K562 (cell line): ENCODE results near the gene NDST3.

Source experiments
- CTCF ChIP-seq, 3 experiments: IDR thresholded peaks in 2 of 3; conservative IDR thresholded peaks in 1 of 3; 2 replicates each; pipeline ENCODE4 v1.5.1; 2011 to 2012; ENCODE audit warnings: low read length in 3 of 3, mild to moderate bottlenecking in 3 of 3, control low read depth in 2 of 3, improper control_type of control experiment in 1 of 3, inconsistent platforms in 1 of 3, low read depth in 1 of 3, mixed read lengths in 1 of 3, moderate library complexity in 1 of 3; ENCODE audit not compliant: insufficient read depth in 2 of 3
- E2F3 ChIP-seq: fragments of 250-450 bp; sonication (Bioruptor Pico); IDR thresholded peaks from 2 replicates; pipeline ENCODE4 v1.4.0; 2020; ENCODE audit warnings: mild to moderate bottlenecking
- ETV6 ChIP-seq, 3 experiments: fragments of 150-350 bp in 1 of 3; sonication (generic) in 1 of 3; formaldehyde crosslinking in 1 of 3; IDR thresholded peaks; 2 replicates each; pipeline versions ENCODE4 v1.6.1 to v1.8.0; 2014 to 2022; ENCODE audit warnings: borderline replicate concordance in 2 of 3, low read depth in 2 of 3, antibody characterized with exemption in 1 of 3, low read length in 1 of 3, mild to moderate bottlenecking in 1 of 3, missing genetic modification reagents in 1 of 3
- EZH2 ChIP-seq: IDR thresholded peaks from 2 replicates; pipeline ENCODE4 v1.6.1; 2012; ENCODE audit warnings: low read depth, mild to moderate bottlenecking, inconsistent platforms, low read length, borderline replicate concordance
- NFYB ChIP-seq: IDR thresholded peaks from 2 replicates; pipeline ENCODE4 v1.6.1; 2011; ENCODE audit warnings: mild to moderate bottlenecking, moderate library complexity; ENCODE audit not compliant: insufficient read length; ENCODE audit errors: extremely low read depth
- POLR2AphosphoS5 ChIP-seq: IDR thresholded peaks from 2 replicates; pipeline ENCODE4 v1.6.1; 2011; ENCODE audit warnings: mild to moderate bottlenecking, low read depth, low read length, moderate library complexity; ENCODE audit not compliant: control insufficient read depth, insufficient read depth
- ZFP30 ChIP-seq: fragments of 250-450 bp; sonication (Bioruptor Pico); IDR thresholded peaks from 2 replicates; pipeline ENCODE4 v1.8.0; 2022; ENCODE audit warnings: moderate library complexity, mild to moderate bottlenecking, inconsistent platforms, borderline replicate concordance
- ZNF12 ChIP-seq: sonication (generic); formaldehyde crosslinking; IDR thresholded peaks from 2 replicates; pipeline ENCODE4 v1.4.0; 2020; ENCODE audit warnings: mild to moderate bottlenecking, missing genetic modification reagents
- ZNF57 ChIP-seq: fragments of 450-650 bp; formaldehyde crosslinking; IDR thresholded peaks from 2 replicates; pipeline ENCODE4 v1.4.0; 2020; ENCODE audit warnings: mild to moderate bottlenecking, moderate library complexity

- TF ChIP-seq CTCF (IDR thresholded peaks at IDR 0.05 in 2 of 3, conservative IDR thresholded peaks at IDR 0.05 in 1 of 3; ENCODE audit: insufficient read depth in 2 of 3, low read depth in 1 of 3, low read length in 3 of 3): no peak
- no peak for TF ChIP-seq E2F3 (CRISPR knock-in tag)
- no peak for TF ChIP-seq EZH2
- no peak for TF ChIP-seq POLR2AphosphoS5
- TF ChIP-seq ETV6 (IDR thresholded peaks at IDR 0.05; ENCODE audit: borderline replicate concordance in 1 of 2, low read depth in 2 of 2, low read length in 1 of 2): no peak
- no peak for TF ChIP-seq ETV6 (CRISPR knock-in tag; IDR thresholded peaks at IDR 0.05; ENCODE audit: borderline replicate concordance)
- no peak for TF ChIP-seq ZNF12
- TF ChIP-seq ZNF57 (CRISPR knock-in tag): no peak
- TF ChIP-seq ZFP30 (CRISPR knock-in tag): no peak
- TF ChIP-seq NFYB: no peak
Observed at GRCh38 chr4:118175506-118175905, 141.2 kb downstream of the NDST3 start.
